ENCODE data around the gene SS18L1.

The SS18L1 gene

GRCh38 chr20:62230276-62230675, 86.7 kb downstream of the SS18L1 start:
- no peak for DNase-seq

GRCh38 chr20:62230696-62231095, 87.1 kb downstream of the SS18L1 start:
- DNase-seq: no peak

GRCh38 chr20:62231292-62231691, 87.7 kb downstream of the SS18L1 start:
- no peak for DNase-seq

Data from T-helper 9 cell (primary cell).